ENCODE data around the gene SPSB4.

The SPSB4 gene

GRCh38 chr3:141122455-141123030, 71.4 kb downstream of the SPSB4 start:
- no peak for DNase-seq

GRCh38 chr3:141123677-141124410, 72.7 kb downstream of the SPSB4 start:
- DNase-seq = no peak

- no peak for DNase-seq
Measured at GRCh38 chr3:141124715-141125114, 73.6 kb downstream of the SPSB4 start.

- no peak for DNase-seq
Measured at GRCh38 chr3:141125351-141125750, 74.2 kb downstream of the SPSB4 start.

GRCh38 chr3:141126661-141127343, 75.7 kb downstream of the SPSB4 start:
- no peak for DNase-seq

GRCh38 chr3:141127344-141128125, 76.4 kb downstream of the SPSB4 start:
- no peak for DNase-seq

GRCh38 chr3:141128126-141128777, 77.1 kb downstream of the SPSB4 start:
- DNase-seq = no peak

- no peak for DNase-seq
Measured at GRCh38 chr3:141129049-141129448, 77.9 kb downstream of the SPSB4 start.

- no peak for DNase-seq
Measured at GRCh38 chr3:141129541-141130011, 78.4 kb downstream of the SPSB4 start.

GRCh38 chr3:141143517-141143916, 92.4 kb downstream of the SPSB4 start:
- DNase-seq = no peak

- no peak for DNase-seq
Measured at GRCh38 chr3:141146979-141147470, 95.9 kb downstream of the SPSB4 start.

- DNase-seq = no peak
Measured at GRCh38 chr3:141147657-141148056, 96.5 kb downstream of the SPSB4 start.

- no peak for DNase-seq
Measured at GRCh38 chr3:141148169-141148568, 97.0 kb downstream of the SPSB4 start.

GRCh38 chr3:141148770-141149169, 97.6 kb downstream of the SPSB4 start:
- DNase-seq = no peak

GRCh38 chr3:141150081-141150830, 99.1 kb downstream of the SPSB4 start:
- no peak for DNase-seq

GRCh38 chr3:141150931-141151330, 99.8 kb downstream of the SPSB4 start:
- DNase-seq = no peak

GRCh38 chr3:141151439-141151838, 100.3 kb downstream of the SPSB4 start:
- DNase-seq = no peak

GRCh38 chr3:141152130-141152529, 101.0 kb downstream of the SPSB4 start:
- DNase-seq = no peak

- no peak for DNase-seq
Measured at GRCh38 chr3:141152801-141153678, 101.9 kb downstream of the SPSB4 start.

- DNase-seq = no peak
Measured at GRCh38 chr3:141153679-141153966, 102.5 kb downstream of the SPSB4 start.

- no peak for DNase-seq
Measured at GRCh38 chr3:141164852-141165251, 113.7 kb downstream of the SPSB4 start.
